Endothelial cell of umbilical vein (primary cell): Measurements from ENCODE around the gene MEI4. TPM values are rescaled to one million over a fixed set of nuclear protein-coding genes. Genes with fewer than 3 reads are reported as not detected.

Source experiments
- BruUV-seq: library from RNA; stranded (reverse); fragments of 400-500 nt; replicated peaks from 2 replicates; lab custom pipeline; 2021; lab: Mats Ljungman, UMichigan
- CTCF ChIA-PET: fragments of 300-600, 350-600 bp; sonication (Branson Sonifier 250); formaldehyde crosslinking; loops from one replicate; lab custom pipeline; 2021; ENCODE audit warnings: antibody characterized with exemption, inconsistent platforms; lab: Charles Lee
- POLR2A ChIA-PET: fragments of 300-600, 350-600 bp; sonication (Branson Sonifier 250); formaldehyde crosslinking; loops from one replicate; lab custom pipeline; 2021; ENCODE audit warnings: antibody characterized with exemption, inconsistent platforms; lab: Charles Lee
- DNase-seq: peaks from one replicate; pipeline ENCODE4 v3.0.0-alpha.2; 2011; ENCODE audit warnings: low read depth, low spot score
- FAIRE-seq: peaks from 2 replicates; lab custom pipeline; 2011; peaks lifted over from hg19 to GRCh38; lab: Jason Lieb, UNC
- H2AFZ ChIP-seq: 2 replicates; pipeline ENCODE4 v1.6.0; 2012; ENCODE audit warnings: low read depth, low read length, control low read depth, inconsistent platforms
- H3K27ac ChIP-seq: 2 replicates; pipeline ENCODE4 v1.5.1; 2011; ENCODE audit warnings: low read depth, mild to moderate bottlenecking, control low read depth, low read length, moderate library complexity; ENCODE audit not compliant: insufficient read depth
- H3K27me3 ChIP-seq, 2 experiments: 2 replicates each; pipeline versions ENCODE4 v1.6.0 to v1.6.1; 2011; ENCODE audit warnings: low read length in 2 of 2, mixed read lengths in 1 of 2; ENCODE audit not compliant: control insufficient read depth in 2 of 2, insufficient read depth in 2 of 2
- H3K36me3 ChIP-seq, 2 experiments: 2 replicates in 1 of 2; 3 replicates in 1 of 2; pipeline ENCODE4 v1.5.1; 2011; ENCODE audit warnings: low read length in 2 of 2, mild to moderate bottlenecking in 1 of 2, moderate library complexity in 1 of 2; ENCODE audit not compliant: control insufficient read depth in 2 of 2, insufficient read depth in 2 of 2; ENCODE audit errors: extremely low read depth in 1 of 2
- H3K4me1 ChIP-seq: 3 replicates; pipeline ENCODE4 v1.5.1; 2011; ENCODE audit warnings: mild to moderate bottlenecking, low read length; ENCODE audit not compliant: control insufficient read depth, insufficient read depth; ENCODE audit errors: extremely low read depth
- H3K4me2 ChIP-seq: 2 replicates; pipeline ENCODE4 v1.6.1; 2011; ENCODE audit warnings: low read length, control low read depth, mixed read lengths; ENCODE audit not compliant: insufficient read depth
- H3K4me3 ChIP-seq, 3 experiments: fragments of 200-600 bp in 1 of 3; sonication (generic), shearing (Covaris generic) in 1 of 3; replicated peaks in 1 of 3; 2 replicates each; pipeline ENCODE4 v1.5.1; 2011 to 2016; ENCODE audit warnings: control low read depth in 3 of 3, low read length in 3 of 3, mild to moderate bottlenecking in 2 of 3, inconsistent platforms in 1 of 3, low read depth in 1 of 3, moderate library complexity in 1 of 3; ENCODE audit not compliant: insufficient read depth in 1 of 3
- H3K79me2 ChIP-seq: 2 replicates; pipeline ENCODE4 v1.6.0; 2012; ENCODE audit warnings: low read length, inconsistent platforms; ENCODE audit not compliant: control insufficient read depth, insufficient read depth
- H3K9ac ChIP-seq: replicated peaks from 2 replicates; pipeline ENCODE3; 2011; ENCODE audit warnings: low read length, control low read depth; ENCODE audit not compliant: insufficient read depth; ENCODE audit errors: extremely low read depth
- H3K9me1 ChIP-seq: replicated peaks from 3 replicates; pipeline ENCODE4 v1.6.0; 2011; ENCODE audit warnings: mild to moderate bottlenecking, low read length; ENCODE audit not compliant: control insufficient read depth, insufficient read depth; ENCODE audit errors: extremely low read depth
- H3K9me3 ChIP-seq: replicated peaks from 2 replicates; pipeline ENCODE4 v1.5.1; 2012; ENCODE audit warnings: low read length, inconsistent platforms; ENCODE audit not compliant: control insufficient read depth, insufficient read depth
- H4K20me1 ChIP-seq: replicated peaks from 2 replicates; pipeline ENCODE3; 2011; ENCODE audit warnings: mild to moderate bottlenecking, low read length; ENCODE audit not compliant: control insufficient read depth, insufficient read depth; ENCODE audit errors: extremely low read depth
- FOS ChIP-seq: IDR thresholded peaks from 2 replicates; pipeline ENCODE4 v1.6.1; 2011; ENCODE audit warnings: mild to moderate bottlenecking, low read length, moderate library complexity, borderline replicate concordance; ENCODE audit not compliant: insufficient read depth
- GATA2 ChIP-seq: IDR thresholded peaks from 2 replicates; pipeline ENCODE4 v1.7.0; 2011; ENCODE audit warnings: low read depth, mild to moderate bottlenecking, moderate library complexity, mixed read lengths, low read length; ENCODE audit not compliant: insufficient read length, insufficient read depth
- JUN ChIP-seq: IDR thresholded peaks from 2 replicates; pipeline ENCODE4 v1.6.1; 2011; ENCODE audit warnings: borderline replicate concordance, low read depth; ENCODE audit not compliant: insufficient read length, insufficient read depth
- MYC ChIP-seq: IDR thresholded peaks from one replicate; pipeline ENCODE4 v1.6.1; 2011; ENCODE audit warnings: mild to moderate bottlenecking, low read depth, low read length
- POLR2A ChIP-seq: IDR thresholded peaks from 2 replicates; pipeline ENCODE4 v1.6.1; 2012; ENCODE audit warnings: low read depth, mild to moderate bottlenecking, control low read depth, low read length
- POLR2AphosphoS5 ChIP-seq: IDR thresholded peaks from 2 replicates; pipeline ENCODE4 v1.6.1; 2012; ENCODE audit warnings: low read depth, mild to moderate bottlenecking, control low read depth, low read length, moderate library complexity; ENCODE audit not compliant: insufficient read depth
- dilution Hi-C: fragments of 300-500 bp; cut with MboI; formaldehyde crosslinking; loops from one replicate; pipeline ENCODE4 v1.15.0; 2019; ENCODE audit warnings: low sequenced_read_pairs; ENCODE audit not compliant: extremely low pct_ligation_motif_present
- intact Hi-C: fragments of 100-400 bp; cut with micrococcal nuclease; formaldehyde crosslinking; loops from one replicate; pipeline ENCODE4 v1.10.0; 2022
- polyA plus RNA-seq, 4 experiments: library from polyadenylated mRNA; depleted of rRNA in 3 of 4; stranded (reverse) in 3 of 4; unstranded in 1 of 4; fragments of >200 nt; gene quantifications; 2 replicates each; pipeline versions ENCODE4 v1.2.1 to v1.2.3, GENCODE V29; 2011 to 2012; ENCODE audit warnings: missing spikeins in 1 of 4
- total RNA-seq: library from RNA; stranded (reverse); gene quantifications from 2 replicates; pipeline ENCODE4 v1.2.3, GENCODE V29; 2021
- TF ChIP-seq, protein P1 (sequence below): IDR thresholded peaks from 2 replicates; pipeline ENCODE4 v1.6.1; 2011; ENCODE audit not compliant: insufficient read depth, insufficient read length
- TF ChIP-seq, protein P2 (sequence below), 2 donors: IDR thresholded peaks; 1 replicate in 1 of 2; 2 replicates in 1 of 2; pipeline ENCODE4 v1.5.1; 2011; ENCODE audit warnings: low read length in 2 of 2, mild to moderate bottlenecking in 2 of 2, moderate library complexity in 2 of 2, control low read depth in 1 of 2, inconsistent platforms in 1 of 2, low read depth in 1 of 2; ENCODE audit not compliant: insufficient read depth in 1 of 2; ENCODE audit errors: extremely low read depth in 1 of 2

Gene MEI4
- total and polyA plus RNA-seq, 2 donors (not counting 3 experiments of a cell fraction or from before 2014, with no cell fraction given): not detected

DNA sequence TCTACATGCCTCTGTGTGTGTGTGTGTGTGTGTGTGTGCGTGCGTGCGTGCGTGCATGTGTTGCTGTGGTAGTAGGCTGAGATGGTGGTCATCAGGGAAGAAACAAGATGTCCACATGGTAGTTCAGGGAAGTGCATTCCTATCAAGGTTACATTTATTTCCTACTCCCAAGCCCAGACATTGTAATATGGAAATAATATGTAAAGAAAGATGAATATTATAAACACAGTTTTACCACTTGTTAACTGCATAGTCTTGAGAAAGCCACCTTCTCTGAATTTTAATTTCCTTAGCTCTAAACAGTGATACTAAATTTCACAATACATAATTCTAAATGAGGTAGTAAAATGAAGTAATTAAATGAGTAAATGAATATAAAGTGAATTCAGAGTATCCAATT is 14.0 kb downstream of the MEI4 start:
- no peak overlapping the region for H3K4me3 ChIP-seq
- dilution Hi-C loops: no loop called here
- H3K4me1 ChIP-seq: no peaks in the 10 kb centered on the region
- no peak overlapping the region for H2AFZ ChIP-seq
- TF ChIP-seq, protein P1, sequence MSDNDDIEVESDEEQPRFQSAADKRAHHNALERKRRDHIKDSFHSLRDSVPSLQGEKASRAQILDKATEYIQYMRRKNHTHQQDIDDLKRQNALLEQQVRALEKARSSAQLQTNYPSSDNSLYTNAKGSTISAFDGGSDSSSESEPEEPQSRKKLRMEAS: no peak
- no peak for TF ChIP-seq POLR2A
- TF ChIP-seq POLR2AphosphoS5: no peak
- TF ChIP-seq, protein P2, sequence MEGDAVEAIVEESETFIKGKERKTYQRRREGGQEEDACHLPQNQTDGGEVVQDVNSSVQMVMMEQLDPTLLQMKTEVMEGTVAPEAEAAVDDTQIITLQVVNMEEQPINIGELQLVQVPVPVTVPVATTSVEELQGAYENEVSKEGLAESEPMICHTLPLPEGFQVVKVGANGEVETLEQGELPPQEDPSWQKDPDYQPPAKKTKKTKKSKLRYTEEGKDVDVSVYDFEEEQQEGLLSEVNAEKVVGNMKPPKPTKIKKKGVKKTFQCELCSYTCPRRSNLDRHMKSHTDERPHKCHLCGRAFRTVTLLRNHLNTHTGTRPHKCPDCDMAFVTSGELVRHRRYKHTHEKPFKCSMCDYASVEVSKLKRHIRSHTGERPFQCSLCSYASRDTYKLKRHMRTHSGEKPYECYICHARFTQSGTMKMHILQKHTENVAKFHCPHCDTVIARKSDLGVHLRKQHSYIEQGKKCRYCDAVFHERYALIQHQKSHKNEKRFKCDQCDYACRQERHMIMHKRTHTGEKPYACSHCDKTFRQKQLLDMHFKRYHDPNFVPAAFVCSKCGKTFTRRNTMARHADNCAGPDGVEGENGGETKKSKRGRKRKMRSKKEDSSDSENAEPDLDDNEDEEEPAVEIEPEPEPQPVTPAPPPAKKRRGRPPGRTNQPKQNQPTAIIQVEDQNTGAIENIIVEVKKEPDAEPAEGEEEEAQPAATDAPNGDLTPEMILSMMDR (IDR thresholded peaks at IDR 0.05; ENCODE audit: extremely low read depth in 1 of 2, insufficient read depth in 1 of 2, low read depth in 1 of 2, low read length in 2 of 2): no peak
- TF ChIP-seq FOS: no peak
- TF ChIP-seq GATA2: no peak
- no peak for TF ChIP-seq MYC
- TF ChIP-seq JUN: no peak
- H3K27ac ChIP-seq: no peak overlapping the region
- H3K9me3 ChIP-seq: no peaks in the 10 kb centered on the region
- H3K36me3 ChIP-seq: no peaks in the 10 kb centered on the region
- no peak for FAIRE-seq
- no peaks in the 10 kb centered on the region for H3K79me2 ChIP-seq
- H3K9me1 ChIP-seq: no peaks in the 10 kb centered on the region
- no peak overlapping the region for H3K9ac ChIP-seq
- BruUV-seq: no TSS peak
- no peak overlapping the region for H3K4me2 ChIP-seq
- POLR2A ChIA-PET: no interaction called here
- H4K20me1 ChIP-seq: no peaks in the 10 kb centered on the region
- H3K27me3 ChIP-seq: peaks cover 0 to 10% of the 10 kb centered on the region in 2 experiments
- CTCF ChIA-PET: interaction anchor here (0.8 kb wide), 1 partner anchor 11 kb away, joined by 4 read pairs; no protein-coding TSS in a partner anchor
- intact Hi-C loops: no loop called here
- DNase-seq: no peak
